GM21528 (cell line): Measurements from ENCODE around the gene RAD9A.

ENCODE experiments used
- ATAC-seq: cut with Tn5 transposase; IDR thresholded peaks from one replicate; pipeline ENCODE4 v1.9.1; 2021; ENCODE audit warnings: mild to moderate bottlenecking, moderate library complexity; ENCODE audit not compliant: unreplicated experiment, low FRiP score

RAD9A gene

DNA sequence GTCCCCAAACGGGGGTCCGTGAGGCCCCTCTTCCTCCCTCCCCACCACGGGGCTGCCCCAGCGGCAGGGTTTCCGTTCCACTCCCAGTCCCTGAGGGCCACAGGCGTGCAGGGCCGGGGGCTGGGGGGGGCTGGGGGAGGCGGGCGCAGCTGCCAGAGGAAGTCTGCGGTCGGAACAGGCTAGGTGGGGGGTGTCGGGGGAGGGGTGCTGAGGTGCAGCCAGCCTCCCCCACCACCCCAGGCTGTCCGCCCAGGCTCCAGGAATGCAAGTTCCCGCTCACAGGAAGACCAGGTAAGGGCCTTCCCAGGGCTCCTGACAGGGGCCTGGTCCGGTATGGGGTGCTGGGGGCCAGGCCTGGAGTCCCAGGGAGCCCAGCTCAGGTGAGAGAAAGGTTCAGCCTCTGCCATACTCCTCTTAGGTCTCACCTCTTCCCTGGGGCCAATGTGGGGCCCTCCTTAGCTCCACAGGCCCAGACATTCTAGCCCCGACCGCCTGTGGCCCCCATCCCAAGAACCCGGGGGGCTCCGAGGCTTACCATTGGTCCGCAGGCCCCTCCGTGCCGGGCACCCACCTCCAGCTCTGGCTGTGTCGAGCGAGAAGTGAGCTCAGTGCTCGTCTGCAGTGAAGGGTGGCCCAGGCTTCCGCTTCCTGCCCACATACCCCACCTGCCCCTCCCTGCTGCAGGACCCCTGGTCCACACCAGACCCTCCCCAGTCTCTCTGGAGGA, 45.5 kb downstream of the RAD9A start, which contains the start of gene PTPRCAP:
Gene PTPRCAP, minus strand, starts transcription at position 601 of the 727 bp plus-strand sequence. Its CDS starts 63 bp downstream, at position 538.
- no peak for ATAC-seq

DNA sequence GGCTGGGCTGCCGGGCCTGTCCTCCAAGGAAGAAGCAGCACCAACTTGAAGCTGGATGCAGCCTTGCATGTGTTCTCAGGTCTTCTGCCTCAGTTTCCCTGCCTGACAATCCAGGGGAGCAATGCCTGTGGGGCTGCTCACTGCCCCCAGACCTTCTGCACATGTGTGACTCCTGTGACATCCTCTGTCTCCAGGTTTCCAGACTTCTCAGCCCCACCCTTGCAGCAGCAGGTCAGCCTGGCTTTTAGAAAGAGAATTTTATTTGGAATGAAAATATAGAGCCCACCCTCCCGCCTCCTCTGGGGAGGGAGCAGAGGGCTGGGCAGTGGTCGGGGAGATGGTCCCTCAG, 46.0 kb downstream of the RAD9A start:
- ATAC-seq = no peak

DNA sequence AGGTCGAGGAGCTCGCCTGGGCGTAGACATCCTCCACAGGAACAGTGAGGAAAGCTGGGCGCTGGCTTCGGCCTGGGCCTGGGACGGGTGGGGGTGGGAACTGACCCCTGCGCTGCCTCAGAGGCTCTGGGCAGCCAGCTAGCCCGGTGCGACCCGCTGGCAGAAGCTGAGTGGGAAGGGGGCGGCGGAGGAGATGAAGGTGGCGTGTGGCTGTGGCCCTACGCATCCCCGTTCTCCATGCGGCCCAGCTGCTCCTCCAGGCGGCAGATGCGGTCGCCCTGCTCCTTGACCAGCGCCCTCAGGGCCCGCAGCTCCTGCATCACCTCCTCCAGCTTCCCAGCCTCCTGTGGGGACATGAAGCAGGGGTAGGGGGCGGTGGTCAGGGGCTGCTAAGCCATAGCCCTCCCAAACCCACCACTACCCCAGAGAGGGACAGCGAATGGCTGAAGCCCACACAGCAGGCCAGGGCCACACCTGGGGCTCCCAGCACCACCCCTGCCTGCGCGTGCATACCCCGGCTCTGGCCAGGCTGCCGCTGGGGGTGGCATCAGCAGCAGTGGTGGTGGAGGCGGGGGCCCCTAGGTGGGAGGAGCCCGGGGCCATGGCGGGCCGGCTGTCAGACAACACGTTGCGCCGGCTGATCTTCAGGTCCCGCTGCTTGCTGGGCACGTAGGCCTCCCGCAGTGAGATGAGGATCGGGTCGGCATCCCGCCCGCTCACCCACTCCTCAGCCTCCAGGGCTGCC, 46.5 kb downstream of the RAD9A start:
- ATAC-seq = no peak

DNA sequence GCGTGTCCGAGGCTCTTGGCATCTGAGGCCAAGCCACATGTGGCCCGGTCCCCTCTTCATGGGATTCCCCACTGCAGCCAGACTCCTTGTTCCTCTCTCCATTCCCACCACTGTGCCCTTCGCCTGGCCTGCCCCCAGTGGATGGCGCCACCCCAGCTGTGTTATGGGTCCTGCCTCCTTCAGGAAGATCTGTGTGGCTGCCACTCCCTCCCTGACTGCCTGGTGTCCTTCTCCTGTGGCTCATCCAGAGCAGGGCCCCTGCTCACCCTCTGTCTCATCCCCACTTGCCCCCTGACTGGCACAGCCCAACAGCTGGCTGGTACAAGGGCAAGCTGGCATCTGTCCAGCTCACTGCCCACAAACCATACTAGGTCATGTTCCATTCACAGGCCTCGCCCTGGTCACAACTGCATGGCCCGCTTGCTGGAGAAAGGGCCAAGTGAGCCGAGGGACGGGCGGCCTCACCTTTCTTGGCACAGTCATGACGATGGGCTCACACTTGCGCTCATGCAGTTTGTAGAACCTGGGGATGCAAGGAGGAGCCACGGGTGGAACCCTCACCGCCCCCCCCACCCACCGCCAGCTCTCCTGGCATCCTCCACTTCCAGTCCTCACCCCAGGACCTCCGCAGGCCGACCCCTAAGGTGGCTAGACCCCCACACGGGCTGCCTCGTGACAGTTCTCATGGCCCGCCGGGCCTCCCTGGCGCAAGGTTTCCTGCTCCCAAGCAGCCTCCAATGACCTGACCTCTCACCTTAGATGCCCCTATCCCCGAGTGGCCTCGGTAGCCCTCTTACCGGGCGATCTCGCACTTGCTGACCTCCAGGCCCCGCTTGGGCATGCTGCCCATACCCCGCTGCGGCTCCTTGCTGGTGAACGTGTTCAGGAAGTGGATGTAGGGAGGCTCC, 47.8 kb downstream of the RAD9A start:
- no peak for ATAC-seq

DNA sequence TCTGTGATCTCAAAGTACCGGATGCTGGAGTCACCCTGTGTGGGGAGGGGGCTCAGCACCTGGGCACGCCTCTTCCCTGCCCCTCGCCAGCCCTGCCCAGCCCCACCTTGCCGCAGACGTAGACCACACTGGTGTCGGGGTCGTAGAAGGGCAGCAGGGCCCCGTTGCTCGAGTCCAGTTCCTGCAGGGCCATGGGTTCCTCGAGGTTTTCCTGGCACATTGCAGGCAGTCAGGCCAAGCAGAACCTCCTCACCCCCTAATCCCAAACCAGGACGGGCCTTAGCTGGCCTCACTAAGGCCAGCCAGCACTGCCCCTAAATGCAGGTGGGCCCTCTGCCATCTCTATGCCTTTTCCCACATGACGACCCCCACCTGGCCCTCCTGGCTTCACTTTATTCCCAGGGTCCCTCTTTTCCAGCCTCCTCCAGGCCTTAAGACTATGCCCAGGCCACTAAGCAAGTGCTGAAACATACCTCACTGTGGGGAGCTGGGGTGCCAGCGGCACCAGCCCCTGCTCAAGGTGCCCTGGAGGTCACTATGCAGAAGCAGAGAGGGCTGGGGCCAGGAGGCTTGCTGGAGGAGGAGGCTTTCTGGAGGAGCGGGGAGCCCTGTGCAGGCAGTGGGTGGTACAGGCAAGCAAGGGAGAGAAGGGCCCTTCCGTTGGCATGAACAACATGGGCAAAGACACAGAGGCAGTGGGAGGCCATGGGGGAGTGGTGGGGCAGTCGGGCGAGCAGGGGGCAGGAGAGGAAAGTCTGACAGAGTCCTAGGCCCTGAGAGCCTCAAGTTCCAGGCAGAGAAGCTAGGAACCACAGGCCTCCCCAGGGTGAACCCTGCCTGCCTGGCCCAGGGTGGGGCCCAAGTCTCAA, 48.7 kb downstream of the RAD9A start:
- no peak for ATAC-seq

DNA sequence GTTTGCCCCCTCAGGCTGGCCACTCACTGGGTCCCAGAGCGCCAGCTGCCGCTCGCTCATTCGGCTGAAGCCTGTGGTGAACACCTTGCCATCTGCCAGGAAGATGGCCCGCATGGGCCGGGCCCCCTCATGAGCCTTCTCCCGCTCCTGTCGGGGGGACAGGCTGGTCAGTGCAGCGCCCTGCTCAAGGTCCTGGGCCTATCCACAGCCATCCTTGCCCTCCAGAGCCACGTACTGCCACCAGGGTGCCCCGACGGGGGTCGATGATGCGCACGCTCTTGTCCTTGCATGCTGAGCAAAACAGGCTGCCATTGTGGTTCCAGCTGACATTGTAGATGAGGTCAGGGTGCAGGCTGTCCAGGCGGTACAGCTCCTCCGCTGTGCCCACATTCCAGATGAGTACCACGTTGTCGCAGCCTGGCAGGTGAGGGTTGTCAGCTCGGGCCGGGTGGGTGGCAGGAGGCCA, 49.3 kb downstream of the RAD9A start:
- ATAC-seq = no peak

DNA sequence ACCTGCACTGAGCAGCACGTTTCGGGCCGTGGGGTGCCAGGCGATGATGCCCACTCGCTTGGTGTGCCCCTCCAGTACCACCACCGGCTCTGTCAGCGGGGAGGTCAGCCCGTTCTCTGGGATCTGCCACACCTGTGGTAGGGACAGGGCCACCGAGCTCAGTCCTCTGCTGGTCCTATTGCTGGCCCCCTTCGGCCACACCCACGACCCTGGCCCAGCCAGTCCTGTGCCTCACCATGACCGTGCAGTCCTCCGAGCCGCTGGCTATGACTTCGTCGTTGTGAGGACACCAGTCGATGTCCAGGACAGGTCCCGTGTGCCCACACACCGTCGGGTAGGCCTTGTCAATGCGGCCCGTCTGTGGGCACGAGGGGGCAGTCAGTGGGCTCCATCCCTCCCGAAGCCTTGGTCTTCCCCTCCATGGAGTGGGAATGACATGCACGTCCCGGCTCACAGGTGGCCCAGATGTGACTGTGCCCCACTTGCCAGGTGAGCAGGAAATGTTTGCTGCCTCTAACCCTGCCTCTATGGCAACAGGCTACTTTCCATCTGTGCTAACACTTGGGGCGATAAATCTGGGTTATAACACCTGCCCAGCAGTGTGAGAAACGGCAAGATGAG, 50.1 kb downstream of the RAD9A start:
- ATAC-seq = no peak

DNA sequence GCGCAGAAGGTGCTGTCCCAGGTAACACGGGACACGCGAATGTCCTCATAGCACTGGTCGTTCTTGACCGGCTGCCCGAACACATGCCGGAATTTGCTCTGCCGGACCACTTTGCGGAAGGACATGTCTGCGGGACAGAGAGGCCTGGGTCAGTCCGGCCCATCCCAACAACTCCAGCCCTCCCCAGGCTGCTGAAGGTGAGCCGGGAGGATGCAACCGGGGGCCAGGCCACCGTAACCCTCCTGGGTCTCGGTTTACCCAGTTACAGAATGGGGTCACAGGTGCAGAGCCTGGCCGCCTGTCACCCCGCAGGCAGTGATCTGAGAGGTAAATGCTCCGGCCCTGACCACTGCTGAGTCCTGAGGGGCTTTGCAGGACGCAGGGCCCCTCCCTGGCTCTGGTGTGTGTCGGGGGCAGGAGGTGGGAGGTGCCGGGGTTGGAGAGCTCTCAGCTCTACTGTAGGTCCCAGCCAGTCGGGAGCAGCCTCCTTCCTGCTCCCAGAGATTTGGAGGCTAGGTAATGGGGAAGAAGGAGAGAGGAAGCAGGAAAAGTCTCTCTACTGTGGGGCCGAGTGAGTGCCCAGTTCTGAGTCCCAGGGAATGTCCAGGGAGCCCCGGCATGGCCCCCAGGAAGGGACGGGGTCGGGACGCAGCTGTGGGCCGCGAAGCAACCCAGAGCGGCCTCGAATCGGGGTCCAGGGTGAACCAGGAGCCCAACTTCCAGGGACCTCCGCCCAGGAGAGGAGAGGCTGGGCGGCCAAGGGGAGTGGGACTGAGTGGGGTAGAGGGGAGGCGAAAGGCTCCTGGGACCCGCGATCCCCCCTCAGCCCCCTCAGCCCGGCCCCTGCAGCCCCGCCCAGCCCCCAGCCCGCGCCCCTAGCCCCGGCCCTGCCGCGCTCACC, 51.0 kb downstream of the RAD9A start:
- no peak for ATAC-seq

DNA sequence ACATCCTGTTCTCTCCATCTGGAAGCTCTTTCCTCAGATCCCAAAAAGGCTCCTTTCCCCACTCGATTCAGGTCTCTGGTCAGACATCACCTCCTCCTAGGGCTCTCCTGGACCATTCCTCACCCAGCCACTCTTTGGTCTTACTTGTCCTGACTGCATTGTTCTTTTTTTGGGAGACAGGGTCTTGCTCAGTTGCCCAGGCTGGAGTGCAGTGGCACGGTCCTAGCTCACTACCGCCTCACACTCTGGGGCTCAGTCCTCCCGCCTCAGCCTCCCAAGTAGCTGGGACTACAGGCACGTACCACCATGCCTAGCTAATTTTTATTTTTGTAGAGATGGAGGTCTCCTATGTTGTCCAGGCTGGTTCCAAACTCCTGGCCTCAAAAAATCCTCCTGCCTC, 53.7 kb downstream of the RAD9A start:
- no peak for ATAC-seq
